Neural crest cell (in vitro differentiated cells): Measurements from ENCODE around the gene HBP1. TPM values are rescaled to one million over a fixed set of nuclear protein-coding genes. Genes with fewer than 3 reads are reported as not detected.
"Not testable (repeated sequence)": the region's sequence is repeated elsewhere in the genome, so short reads cannot be mapped to it uniquely, and the experiment has no call there.

Experiments used
- DNase-seq: peaks from one replicate; pipeline ENCODE4 v3.0.0; 2021; ENCODE audit warnings: low read depth, mixed read lengths, low spot score
- H3K27ac Mint-ChIP-seq: one replicate; pipeline ENCODE4 v1.8.0; 2021; ENCODE audit warnings: mild to moderate bottlenecking, mixed read lengths; ENCODE audit not compliant: unreplicated experiment
- H3K27me3 Mint-ChIP-seq: 2 replicates; pipeline ENCODE4 v1.8.0; 2021; ENCODE audit warnings: low read depth, mild to moderate bottlenecking, mixed read lengths
- H3K36me3 Mint-ChIP-seq: 2 replicates; pipeline ENCODE4 v1.8.0; 2021; ENCODE audit warnings: low read depth, mild to moderate bottlenecking, mixed read lengths
- H3K4me1 Mint-ChIP-seq: 2 replicates; pipeline ENCODE4 v1.8.0; 2021; ENCODE audit warnings: mixed read lengths
- H3K4me3 Mint-ChIP-seq: one replicate; pipeline ENCODE4 v1.8.0; 2021; ENCODE audit warnings: mild to moderate bottlenecking, mixed read lengths
- H3K9me3 Mint-ChIP-seq: 2 replicates; pipeline ENCODE4 v1.8.0; 2021; ENCODE audit warnings: mixed read lengths
- CTCF ChIP-seq: fragments of 200-600 bp; sonication (generic); conservative IDR thresholded peaks from 2 replicates; pipeline ENCODE4 v1.5.0; 2021; ENCODE audit warnings: antibody characterized with exemption, mild to moderate bottlenecking
- total RNA-seq: library from RNA; stranded (reverse); gene quantifications from 2 replicates; pipeline ENCODE4 v1.2.1, GENCODE V29; 2021

Gene HBP1
- total RNA-seq, 1 donor from 2014 or later: 15.7 TPM

DNA sequence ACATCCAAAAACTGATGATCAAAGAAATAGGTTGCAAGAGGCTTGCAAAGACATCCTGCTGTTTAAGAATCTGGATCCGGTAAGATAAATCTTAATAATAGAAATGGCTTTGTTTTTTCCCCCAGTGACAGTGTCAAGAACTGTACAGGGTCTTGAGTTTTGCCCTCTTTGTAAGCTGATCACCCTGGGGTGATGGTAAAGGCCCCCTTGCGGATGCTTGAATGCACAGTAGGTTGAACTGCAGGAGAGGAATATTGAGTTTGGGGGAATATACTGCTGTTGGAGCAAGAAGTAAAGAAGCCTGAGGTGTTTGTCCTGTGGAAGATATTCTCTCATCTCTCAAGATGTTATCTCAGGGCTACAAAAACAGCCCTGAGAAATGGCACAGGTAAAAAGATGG, 40.6 kb upstream of the HBP1 start:
- DNase-seq: no peak
- Mint-ChIP-seq H3K4me1 (peaks cover 12% of the 10 kb centered on the region), H3K27me3 (no peaks in the 10 kb centered on the region), H3K36me3 (no peaks in the 10 kb centered on the region), H3K9me3 (no peaks in the 10 kb centered on the region), H3K27ac (no peak overlapping the region), H3K4me3 (no peak overlapping the region)
- TF ChIP-seq CTCF: no peak

DNA sequence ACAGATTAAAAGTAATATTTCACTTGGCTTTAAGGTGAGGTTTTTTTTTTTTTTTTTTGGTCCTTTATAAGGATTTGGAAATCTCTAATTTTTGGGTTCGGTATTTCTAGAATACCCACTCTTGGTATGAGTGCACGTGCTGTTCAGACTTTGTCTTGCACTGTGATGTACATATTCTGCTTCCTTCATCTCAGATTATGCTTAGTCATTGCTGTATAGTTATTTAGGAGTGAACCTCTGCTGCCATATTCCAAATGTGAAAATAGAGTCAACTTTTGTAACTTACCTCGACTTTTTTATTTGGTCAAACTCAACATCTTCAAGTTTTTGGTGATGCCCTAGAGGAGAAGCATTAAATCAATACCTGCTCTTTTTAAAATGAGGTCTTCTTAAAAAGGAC, 40.1 kb upstream of the HBP1 start:
- no peak for DNase-seq
- no peaks in the 10 kb centered on the region for H3K9me3 Mint-ChIP-seq
- no peak overlapping the region for H3K4me3 Mint-ChIP-seq
- no peak overlapping the region for H3K27ac Mint-ChIP-seq
- TF ChIP-seq CTCF: no peak
- H3K4me1 Mint-ChIP-seq: peaks cover 12% of the 10 kb centered on the region
- H3K27me3 Mint-ChIP-seq: no peaks in the 10 kb centered on the region
- no peaks in the 10 kb centered on the region for H3K36me3 Mint-ChIP-seq

DNA sequence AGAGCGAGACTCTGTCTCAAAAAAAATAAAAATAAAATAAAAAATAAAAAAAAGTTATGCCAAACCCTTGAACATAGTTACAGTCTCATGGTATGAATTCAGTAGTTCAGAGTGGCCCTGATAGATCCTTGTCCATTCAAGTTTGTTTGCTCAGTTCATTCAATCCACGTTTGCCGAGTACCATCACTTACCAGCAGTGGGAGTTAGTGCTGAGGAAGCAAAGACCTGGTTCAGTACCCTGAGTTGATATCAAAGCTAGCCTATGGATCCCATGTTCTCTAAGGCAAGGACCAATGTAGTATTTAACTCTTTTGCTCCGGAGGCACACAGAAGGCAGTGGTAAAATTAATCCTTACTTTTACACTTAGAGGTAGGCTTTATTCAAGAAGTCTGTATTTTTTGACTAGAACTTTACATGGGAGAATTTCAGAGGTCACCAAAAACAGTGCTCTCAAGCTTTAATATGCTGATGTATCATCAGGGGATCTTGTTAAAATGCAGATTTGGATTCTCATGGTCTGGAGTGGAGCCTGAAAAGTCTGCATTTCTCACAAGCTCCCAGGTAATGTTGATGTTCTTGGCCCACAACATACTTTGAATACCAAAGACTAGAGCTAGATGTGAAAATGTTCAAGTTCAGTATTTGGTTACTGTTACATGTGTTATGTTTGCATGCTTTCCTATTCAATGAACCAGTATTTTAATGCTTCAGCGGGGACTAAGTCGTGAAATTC, 38.1 kb upstream of the HBP1 start:
- Mint-ChIP-seq H3K9me3 (peaks cover 3% of the 10 kb centered on the region), H3K4me3 (no peak overlapping the region), H3K27me3 (no peaks in the 10 kb centered on the region), H3K27ac (no peak overlapping the region), H3K36me3 (peaks cover 5% of the 10 kb centered on the region), H3K4me1 (peaks cover 12% of the 10 kb centered on the region)
- no peak for DNase-seq
- TF ChIP-seq CTCF: no peak

- Mint-ChIP-seq H3K9me3 (peaks cover 3% of the 10 kb centered on the region), H3K36me3 (peaks cover 7% of the 10 kb centered on the region), H3K27me3 (no peaks in the 10 kb centered on the region), H3K4me1 (peaks cover 12% of the 10 kb centered on the region), H3K4me3 (no peak overlapping the region), H3K27ac (no peak overlapping the region)
- no peak for DNase-seq
- no peak for TF ChIP-seq CTCF
Measured at GRCh38 chr7:107133396-107133795, 35.4 kb upstream of the HBP1 start.

DNA sequence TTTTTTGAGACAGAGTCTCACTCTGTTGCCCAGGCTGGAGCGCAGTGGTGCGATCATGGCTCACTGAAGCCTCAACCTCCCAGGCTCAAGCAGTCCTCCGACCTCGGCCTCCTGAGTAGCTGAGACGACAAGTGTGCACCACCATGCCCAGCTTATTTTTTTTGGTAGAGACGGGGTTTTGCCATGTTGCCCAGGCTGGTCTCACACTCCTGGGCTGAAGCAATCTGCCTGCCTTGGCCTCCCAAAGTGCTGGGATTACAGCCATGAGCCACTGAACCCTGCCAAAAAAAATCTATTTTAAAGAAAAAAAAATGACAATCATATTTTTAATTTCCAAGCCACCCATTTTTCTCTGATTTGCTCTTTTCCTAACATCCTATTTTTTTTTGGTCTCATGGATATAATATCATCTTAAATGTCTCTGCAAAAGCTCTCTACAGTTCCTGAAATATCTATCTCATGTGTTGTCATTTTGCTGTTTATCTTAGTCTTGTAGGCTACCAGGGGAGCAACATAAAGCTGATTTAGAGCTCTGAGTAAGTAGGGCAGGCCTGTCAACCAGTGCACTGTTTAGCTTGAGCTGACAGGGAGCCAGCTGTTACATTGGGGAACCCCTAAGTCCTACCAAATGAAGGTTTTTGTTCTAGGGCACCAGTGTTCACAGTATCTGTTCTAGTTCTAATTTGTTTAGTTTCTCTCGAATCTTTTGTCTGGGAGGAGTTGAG, 29.9 kb upstream of the HBP1 start:
- H3K27me3 Mint-ChIP-seq: no peaks in the 10 kb centered on the region
- H3K4me3 Mint-ChIP-seq: no peak overlapping the region
- no peak overlapping the region for H3K27ac Mint-ChIP-seq
- no peak for TF ChIP-seq CTCF
- peaks cover 3% of the 10 kb centered on the region for H3K9me3 Mint-ChIP-seq
- no peaks in the 10 kb centered on the region for H3K4me1 Mint-ChIP-seq
- H3K36me3 Mint-ChIP-seq: peaks cover 7% of the 10 kb centered on the region
- no peak for DNase-seq

GRCh38 chr7:107143875-107144274, 24.9 kb upstream of the HBP1 start:
- DNase-seq, H3K4me3 Mint-ChIP-seq, H3K36me3 Mint-ChIP-seq, H3K27me3 Mint-ChIP-seq, H3K4me1 Mint-ChIP-seq, H3K9me3 Mint-ChIP-seq, H3K27ac Mint-ChIP-seq: not testable (repeated sequence)
